ENCODE results near the gene IPO13.

IPO13 gene

DNA sequence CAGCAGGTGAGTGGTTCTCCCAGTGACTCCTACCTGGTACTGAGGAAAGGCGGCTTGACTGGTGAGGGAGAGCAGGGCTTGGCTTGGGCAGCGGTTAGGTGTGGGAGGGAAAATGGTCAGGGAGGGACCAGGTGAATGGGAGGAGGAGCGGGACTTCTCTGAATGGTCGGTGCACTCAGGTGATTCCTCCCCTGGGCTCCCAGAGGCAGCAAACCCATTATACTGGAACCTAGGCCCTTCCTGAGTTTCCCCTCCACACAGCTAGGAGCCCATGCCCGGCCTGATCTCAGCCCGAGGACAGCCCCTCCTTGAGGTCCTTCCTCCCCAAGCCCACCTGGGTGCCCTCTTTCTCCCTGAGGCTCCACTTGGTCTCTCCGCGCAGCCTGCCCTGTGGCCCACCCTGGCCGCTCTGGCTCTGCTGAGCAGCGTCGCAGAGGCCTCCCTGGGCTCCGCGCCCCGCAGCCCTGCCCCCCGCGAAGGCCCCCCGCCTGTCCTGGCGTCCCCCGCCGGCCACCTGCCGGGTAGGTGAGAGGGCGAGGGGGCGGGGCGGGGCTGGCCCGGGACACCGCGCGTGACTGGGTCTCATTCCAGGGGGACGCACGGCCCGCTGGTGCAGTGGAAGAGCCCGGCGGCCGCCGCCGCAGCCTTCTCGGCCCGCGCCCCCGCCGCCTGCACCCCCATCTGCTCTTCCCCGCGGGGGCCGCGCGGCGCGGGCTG lies 10.9 kb upstream of the IPO13 start:
- peak overlapping the region; percentile 79 for H3K4me2 ChIP-seq (ENCODE audit: low read length)
- H3K56ac ChIP-seq (ENCODE audit: low read length), result peak overlapping the region; percentile 91
- no peaks in the 10 kb centered on the region for H3K79me2 ChIP-seq (ENCODE audit: control insufficient read depth, insufficient read depth, low read length)
- peak overlapping the region; percentile 33 for H3K18ac ChIP-seq (ENCODE audit: low read length)
- H3K4me1 ChIP-seq (ENCODE audit: control insufficient read depth, low read depth, low read length), result peaks cover 8% of the 10 kb centered on the region
- H3K23ac ChIP-seq (ENCODE audit: low read length), result no peak overlapping the region
- no peak overlapping the region for H3K4ac ChIP-seq (ENCODE audit: low read depth, low read length)
- H3K9ac ChIP-seq (ENCODE audit: low read length), result peak overlapping the region; percentile 82
- DNase-seq, result peak; percentile 67
- no peaks in the 10 kb centered on the region for H3K27me3 ChIP-seq (ENCODE audit: insufficient read depth, low read length, poor library complexity)
- H3K27ac ChIP-seq (ENCODE audit: low read depth, low read length), result peak overlapping the region; percentile 8
- peak overlapping the region; percentile 38 for H3K4me3 ChIP-seq (ENCODE audit: low read length)
- no peak overlapping the region for H2BK120ac ChIP-seq (ENCODE audit: low read depth, low read length)
- no peak overlapping the region for H2AK5ac ChIP-seq (ENCODE audit: low read length)
- WGBS (ENCODE audit: extremely low coverage, insufficient coverage, low lambda C conversion rate), result no CpG with 5 or more reads among the region's 48 CpGs
- H4K5ac ChIP-seq (ENCODE audit: low read length), result no peak overlapping the region
- H2BK15ac ChIP-seq (replicated peaks; ENCODE audit: low read depth), result no peak overlapping the region
- H4K8ac ChIP-seq (ENCODE audit: low read depth, low read length), result no peak overlapping the region
- no peaks in the 10 kb centered on the region for H3K79me1 ChIP-seq (ENCODE audit: low read length)
- no peak overlapping the region for H2BK5ac ChIP-seq (ENCODE audit: low read length)
- H3K36me3 ChIP-seq (ENCODE audit: control insufficient read depth, insufficient read depth, low read length), result no peaks in the 10 kb centered on the region

DNA sequence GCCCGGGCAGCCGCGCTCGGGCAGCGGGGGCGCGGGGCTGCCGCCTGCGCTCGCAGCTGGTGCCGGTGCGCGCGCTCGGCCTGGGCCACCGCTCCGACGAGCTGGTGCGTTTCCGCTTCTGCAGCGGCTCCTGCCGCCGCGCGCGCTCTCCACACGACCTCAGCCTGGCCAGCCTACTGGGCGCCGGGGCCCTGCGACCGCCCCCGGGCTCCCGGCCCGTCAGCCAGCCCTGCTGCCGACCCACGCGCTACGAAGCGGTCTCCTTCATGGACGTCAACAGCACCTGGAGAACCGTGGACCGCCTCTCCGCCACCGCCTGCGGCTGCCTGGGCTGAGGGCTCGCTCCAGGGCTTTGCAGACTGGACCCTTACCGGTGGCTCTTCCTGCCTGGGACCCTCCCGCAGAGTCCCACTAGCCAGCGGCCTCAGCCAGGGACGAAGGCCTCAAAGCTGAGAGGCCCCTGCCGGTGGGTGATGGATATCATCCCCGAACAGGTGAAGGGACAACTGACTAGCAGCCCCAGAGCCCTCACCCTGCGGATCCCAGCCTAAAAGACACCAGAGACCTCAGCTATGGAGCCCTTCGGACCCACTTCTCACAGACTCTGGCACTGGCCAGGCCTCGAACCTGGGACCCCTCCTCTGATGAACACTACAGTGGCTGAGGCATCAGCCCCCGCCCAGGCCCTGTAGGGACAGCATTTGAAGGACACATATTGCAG lies 10.2 kb upstream of the IPO13 start:
- Histone ChIP-seq H3K4me1 (ENCODE audit: control insufficient read depth, low read depth, low read length) (peaks cover 8% of the 10 kb centered on the region), H2AK5ac (ENCODE audit: low read length) (no peak overlapping the region), H2BK15ac (replicated peaks; ENCODE audit: low read depth) (no peak overlapping the region), H3K4ac (ENCODE audit: low read depth, low read length) (no peak overlapping the region), H4K8ac (ENCODE audit: low read depth, low read length) (no peak overlapping the region), H3K36me3 (ENCODE audit: control insufficient read depth, insufficient read depth, low read length) (no peaks in the 10 kb centered on the region), H3K56ac (ENCODE audit: low read length) (peak overlapping the region; percentile 91), H2BK5ac (ENCODE audit: low read length) (no peak overlapping the region), H2BK120ac (ENCODE audit: low read depth, low read length) (no peak overlapping the region), H4K5ac (ENCODE audit: low read length) (no peak overlapping the region), H3K23ac (ENCODE audit: low read length) (peak overlapping the region; percentile 76), H3K4me3 (ENCODE audit: low read length) (peak overlapping the region; percentile 38), H3K4me2 (ENCODE audit: low read length) (peak overlapping the region; percentile 79), H3K79me1 (ENCODE audit: low read length) (no peaks in the 10 kb centered on the region), H3K79me2 (ENCODE audit: control insufficient read depth, insufficient read depth, low read length) (no peaks in the 10 kb centered on the region), H3K9ac (ENCODE audit: low read length) (peak overlapping the region; percentile 82), H3K27me3 (ENCODE audit: insufficient read depth, low read length, poor library complexity) (no peaks in the 10 kb centered on the region), H3K27ac (ENCODE audit: low read depth, low read length) (peak overlapping the region; percentile 8), H3K18ac (ENCODE audit: low read length) (peak overlapping the region; percentile 33)
- no CpG with 5 or more reads among the region's 56 CpGs for WGBS (ENCODE audit: extremely low coverage, insufficient coverage, low lambda C conversion rate)
- peak; percentile 88 for DNase-seq

- H3K27ac ChIP-seq (ENCODE audit: low read depth, low read length), result no peak overlapping the region
- H4K5ac ChIP-seq (ENCODE audit: low read length), result no peak overlapping the region
- H3K56ac ChIP-seq (ENCODE audit: low read length), result no peak overlapping the region
- H2AK5ac ChIP-seq (ENCODE audit: low read length), result no peak overlapping the region
- H3K4me2 ChIP-seq (ENCODE audit: low read length), result no peak overlapping the region
- H3K79me1 ChIP-seq (ENCODE audit: low read length), result no peaks in the 10 kb centered on the region
- peaks cover 8% of the 10 kb centered on the region for H3K4me1 ChIP-seq (ENCODE audit: control insufficient read depth, low read depth, low read length)
- H3K79me2 ChIP-seq (ENCODE audit: control insufficient read depth, insufficient read depth, low read length), result no peaks in the 10 kb centered on the region
- no peak overlapping the region for H3K4ac ChIP-seq (ENCODE audit: low read depth, low read length)
- no peak overlapping the region for H3K9ac ChIP-seq (ENCODE audit: low read length)
- no peak overlapping the region for H3K4me3 ChIP-seq (ENCODE audit: low read length)
- H2BK120ac ChIP-seq (ENCODE audit: low read depth, low read length), result no peak overlapping the region
- H3K27me3 ChIP-seq (ENCODE audit: insufficient read depth, low read length, poor library complexity), result no peaks in the 10 kb centered on the region
- H3K23ac ChIP-seq (ENCODE audit: low read length), result no peak overlapping the region
- no peak for DNase-seq
- no peak overlapping the region for H4K8ac ChIP-seq (ENCODE audit: low read depth, low read length)
- H3K18ac ChIP-seq (ENCODE audit: low read length), result no peak overlapping the region
- no peak overlapping the region for H2BK5ac ChIP-seq (ENCODE audit: low read length)
- no CpG with 5 or more reads among the region's 8 CpGs for WGBS (ENCODE audit: extremely low coverage, insufficient coverage, low lambda C conversion rate)
- H3K36me3 ChIP-seq (ENCODE audit: control insufficient read depth, insufficient read depth, low read length), result no peaks in the 10 kb centered on the region
- no peak overlapping the region for H2BK15ac ChIP-seq (replicated peaks; ENCODE audit: low read depth)
These were observed 9.4 kb upstream of the IPO13 start for GRCh38 chr1:43937179-43937865.

DNA sequence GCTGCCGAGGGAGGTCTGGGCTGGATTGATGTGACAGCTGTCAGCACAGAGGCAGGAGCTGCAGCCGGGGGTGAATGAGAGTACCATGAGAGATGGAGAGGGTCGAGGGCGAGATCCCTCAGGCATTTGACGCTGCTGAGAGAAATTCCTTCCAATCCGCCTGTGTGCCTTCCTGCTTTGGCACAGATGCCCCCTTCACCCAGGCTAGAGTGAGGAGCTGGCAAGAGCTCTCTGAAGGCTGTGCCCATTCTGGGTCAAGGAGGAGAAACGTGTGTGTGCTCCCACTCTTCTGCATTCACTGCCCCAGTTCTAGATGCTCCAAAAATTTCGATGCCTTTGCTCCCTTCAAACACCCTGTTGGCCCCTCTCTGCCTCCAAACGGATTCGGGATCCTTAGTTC lies 8.4 kb upstream of the IPO13 start:
- Histone ChIP-seq H2BK15ac (replicated peaks; ENCODE audit: low read depth) (no peak overlapping the region), H3K23ac (ENCODE audit: low read length) (no peak overlapping the region), H4K8ac (ENCODE audit: low read depth, low read length) (no peak overlapping the region), H2BK120ac (ENCODE audit: low read depth, low read length) (no peak overlapping the region), H2AK5ac (ENCODE audit: low read length) (no peak overlapping the region), H3K36me3 (ENCODE audit: control insufficient read depth, insufficient read depth, low read length) (no peaks in the 10 kb centered on the region), H3K9ac (ENCODE audit: low read length) (no peak overlapping the region), H3K4me3 (ENCODE audit: low read length) (no peak overlapping the region), H3K56ac (ENCODE audit: low read length) (no peak overlapping the region), H3K27ac (ENCODE audit: low read depth, low read length) (no peak overlapping the region), H3K18ac (ENCODE audit: low read length) (no peak overlapping the region), H3K79me2 (ENCODE audit: control insufficient read depth, insufficient read depth, low read length) (no peaks in the 10 kb centered on the region), H3K4ac (ENCODE audit: low read depth, low read length) (no peak overlapping the region), H4K5ac (ENCODE audit: low read length) (no peak overlapping the region), H3K27me3 (ENCODE audit: insufficient read depth, low read length, poor library complexity) (no peaks in the 10 kb centered on the region), H2BK5ac (ENCODE audit: low read length) (no peak overlapping the region), H3K79me1 (ENCODE audit: low read length) (no peaks in the 10 kb centered on the region), H3K4me1 (ENCODE audit: control insufficient read depth, low read depth, low read length) (peaks cover 7% of the 10 kb centered on the region), H3K4me2 (ENCODE audit: low read length) (no peak overlapping the region)
- no peak for DNase-seq
- no CpG with 5 or more reads among the region's 10 CpGs for WGBS (ENCODE audit: extremely low coverage, insufficient coverage, low lambda C conversion rate)

DNA sequence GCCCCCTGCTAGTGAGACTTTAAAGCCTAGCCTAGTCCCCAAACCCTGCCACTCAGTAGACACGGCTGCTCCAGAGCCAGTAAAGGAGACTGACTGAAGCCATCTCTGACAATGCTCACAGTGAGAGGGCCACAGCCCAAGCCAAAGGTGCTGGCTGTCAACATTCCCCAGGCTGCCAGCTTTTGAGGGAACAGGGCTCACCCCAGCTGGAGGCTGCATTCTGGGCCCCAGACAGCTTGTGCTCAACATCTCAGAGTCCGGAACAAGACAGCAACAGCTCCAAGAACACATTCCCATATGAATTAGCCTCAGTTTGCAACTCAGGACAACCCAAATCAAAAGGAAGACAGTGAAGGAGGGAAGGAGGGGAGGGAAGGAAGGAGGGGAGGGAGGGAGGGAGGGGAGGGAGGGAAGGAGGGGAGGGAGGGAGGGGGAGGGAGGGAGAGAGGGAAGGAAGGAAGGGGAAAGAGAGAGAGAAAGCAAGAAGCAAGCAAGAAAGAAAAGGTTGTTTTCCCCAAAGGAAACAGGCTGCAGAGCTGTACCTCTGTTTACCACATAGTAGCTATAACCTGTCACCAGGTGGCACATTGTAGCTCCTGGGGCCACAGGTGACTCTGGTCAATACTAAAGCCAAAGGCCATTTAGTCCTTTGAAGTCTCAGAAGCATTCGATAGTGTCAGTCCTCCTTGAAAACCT lies 7.7 kb upstream of the IPO13 start:
- Histone ChIP-seq H2BK5ac (ENCODE audit: low read length) (no peak overlapping the region), H3K27ac (ENCODE audit: low read depth, low read length) (no peak overlapping the region), H2BK120ac (ENCODE audit: low read depth, low read length) (no peak overlapping the region), H3K79me2 (ENCODE audit: control insufficient read depth, insufficient read depth, low read length) (no peaks in the 10 kb centered on the region), H2AK5ac (ENCODE audit: low read length) (no peak overlapping the region), H3K27me3 (ENCODE audit: insufficient read depth, low read length, poor library complexity) (no peaks in the 10 kb centered on the region), H3K23ac (ENCODE audit: low read length) (no peak overlapping the region), H3K4me3 (ENCODE audit: low read length) (no peak overlapping the region), H3K9ac (ENCODE audit: low read length) (no peak overlapping the region), H4K5ac (ENCODE audit: low read length) (no peak overlapping the region), H3K18ac (ENCODE audit: low read length) (no peak overlapping the region), H3K4me1 (ENCODE audit: control insufficient read depth, low read depth, low read length) (peaks cover 7% of the 10 kb centered on the region), H3K36me3 (ENCODE audit: control insufficient read depth, insufficient read depth, low read length) (no peaks in the 10 kb centered on the region), H4K8ac (ENCODE audit: low read depth, low read length) (no peak overlapping the region), H3K4me2 (ENCODE audit: low read length) (no peak overlapping the region), H3K79me1 (ENCODE audit: low read length) (no peaks in the 10 kb centered on the region), H3K4ac (ENCODE audit: low read depth, low read length) (no peak overlapping the region), H3K56ac (ENCODE audit: low read length) (no peak overlapping the region), H2BK15ac (replicated peaks; ENCODE audit: low read depth) (no peak overlapping the region)
- no peak for DNase-seq
- no CpG with 5 or more reads among the region's 3 CpGs for WGBS (ENCODE audit: extremely low coverage, insufficient coverage, low lambda C conversion rate)
